Ishikawa (cell line): ENCODE data around the gene USP40.

Experiments used
- CEBPB ChIP-seq: IDR thresholded peaks from 2 replicates; pipeline ENCODE4 v1.6.1; 2012
- CREB1 ChIP-seq: IDR thresholded peaks from 2 replicates; pipeline ENCODE4 v1.6.1; 2012; ENCODE audit warnings: low read depth
- EGR1 ChIP-seq: IDR thresholded peaks from 2 replicates; pipeline ENCODE4 v1.6.1; 2012
- EP300 ChIP-seq: IDR thresholded peaks from 2 replicates; pipeline ENCODE4 v1.6.1; 2012; ENCODE audit warnings: borderline replicate concordance
- FOXM1 ChIP-seq: IDR thresholded peaks from 2 replicates; pipeline ENCODE4 v1.6.1; 2012; ENCODE audit warnings: low read depth, borderline replicate concordance
- MAX ChIP-seq: IDR thresholded peaks from 2 replicates; pipeline ENCODE4 v1.6.1; 2012
- NFIC ChIP-seq: IDR thresholded peaks from 2 replicates; pipeline ENCODE4 v1.6.1; 2012
- RAD21 ChIP-seq: IDR thresholded peaks from 2 replicates; pipeline ENCODE4 v1.6.1; 2012; ENCODE audit warnings: low read depth
- TAF1 ChIP-seq: IDR thresholded peaks from 2 replicates; pipeline ENCODE4 v1.6.1; 2012; ENCODE audit warnings: low read depth, mild to moderate bottlenecking
- TCF12 ChIP-seq: IDR thresholded peaks from 2 replicates; pipeline ENCODE4 v1.6.1; 2012; ENCODE audit warnings: low read depth
- TEAD4 ChIP-seq: IDR thresholded peaks from 2 replicates; pipeline ENCODE4 v1.6.1; 2012
- YY1 ChIP-seq: IDR thresholded peaks from 2 replicates; pipeline ENCODE4 v1.6.1; 2012; ENCODE audit warnings: low read depth
- ZBTB7A ChIP-seq: IDR thresholded peaks from 2 replicates; pipeline ENCODE4 v1.6.1; 2012; ENCODE audit warnings: low read depth
- TF ChIP-seq, protein P1 (sequence below): IDR thresholded peaks from 2 replicates; pipeline ENCODE4 v1.6.1; 2012
- TF ChIP-seq, protein P2 (sequence below): IDR thresholded peaks from 2 replicates; pipeline ENCODE4 v1.6.1; 2012; ENCODE audit warnings: low read depth, mild to moderate bottlenecking

The USP40 gene

DNA sequence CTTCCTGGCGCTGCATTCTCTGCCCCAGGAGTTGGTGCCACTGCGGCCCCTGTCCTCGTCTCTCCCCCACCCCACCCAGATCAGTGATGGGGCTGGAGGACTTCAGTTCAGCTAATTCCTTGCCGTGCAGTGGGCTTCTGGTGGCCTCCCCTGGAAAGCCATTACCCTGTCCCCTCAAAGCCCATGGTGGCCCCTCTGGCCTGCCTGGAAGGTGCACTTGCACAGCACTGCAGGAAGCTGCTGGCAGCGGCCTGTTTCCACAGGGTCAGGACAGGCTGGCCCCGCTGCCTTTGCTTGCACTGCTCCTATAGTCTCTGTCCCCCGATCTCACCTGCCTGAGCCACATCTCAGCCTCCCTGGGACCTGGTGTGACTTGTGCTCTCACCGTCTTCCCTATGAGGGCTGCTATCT lies 105.1 kb downstream of the USP40 start:
- TF ChIP-seq TEAD4 (no peak), MAX (no peak), NFIC (no peak), EP300 (no peak), FOXM1 (no peak), YY1 (no peak), CEBPB (no peak), RAD21 (no peak), CREB1 (no peak), ZBTB7A (no peak), EGR1 (no peak), TCF12 (no peak), TAF1 (no peak)
- TF ChIP-seq, protein P1, sequence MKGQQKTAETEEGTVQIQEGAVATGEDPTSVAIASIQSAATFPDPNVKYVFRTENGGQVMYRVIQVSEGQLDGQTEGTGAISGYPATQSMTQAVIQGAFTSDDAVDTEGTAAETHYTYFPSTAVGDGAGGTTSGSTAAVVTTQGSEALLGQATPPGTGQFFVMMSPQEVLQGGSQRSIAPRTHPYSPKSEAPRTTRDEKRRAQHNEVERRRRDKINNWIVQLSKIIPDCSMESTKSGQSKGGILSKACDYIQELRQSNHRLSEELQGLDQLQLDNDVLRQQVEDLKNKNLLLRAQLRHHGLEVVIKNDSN, result no peak
- TF ChIP-seq, protein P2, sequence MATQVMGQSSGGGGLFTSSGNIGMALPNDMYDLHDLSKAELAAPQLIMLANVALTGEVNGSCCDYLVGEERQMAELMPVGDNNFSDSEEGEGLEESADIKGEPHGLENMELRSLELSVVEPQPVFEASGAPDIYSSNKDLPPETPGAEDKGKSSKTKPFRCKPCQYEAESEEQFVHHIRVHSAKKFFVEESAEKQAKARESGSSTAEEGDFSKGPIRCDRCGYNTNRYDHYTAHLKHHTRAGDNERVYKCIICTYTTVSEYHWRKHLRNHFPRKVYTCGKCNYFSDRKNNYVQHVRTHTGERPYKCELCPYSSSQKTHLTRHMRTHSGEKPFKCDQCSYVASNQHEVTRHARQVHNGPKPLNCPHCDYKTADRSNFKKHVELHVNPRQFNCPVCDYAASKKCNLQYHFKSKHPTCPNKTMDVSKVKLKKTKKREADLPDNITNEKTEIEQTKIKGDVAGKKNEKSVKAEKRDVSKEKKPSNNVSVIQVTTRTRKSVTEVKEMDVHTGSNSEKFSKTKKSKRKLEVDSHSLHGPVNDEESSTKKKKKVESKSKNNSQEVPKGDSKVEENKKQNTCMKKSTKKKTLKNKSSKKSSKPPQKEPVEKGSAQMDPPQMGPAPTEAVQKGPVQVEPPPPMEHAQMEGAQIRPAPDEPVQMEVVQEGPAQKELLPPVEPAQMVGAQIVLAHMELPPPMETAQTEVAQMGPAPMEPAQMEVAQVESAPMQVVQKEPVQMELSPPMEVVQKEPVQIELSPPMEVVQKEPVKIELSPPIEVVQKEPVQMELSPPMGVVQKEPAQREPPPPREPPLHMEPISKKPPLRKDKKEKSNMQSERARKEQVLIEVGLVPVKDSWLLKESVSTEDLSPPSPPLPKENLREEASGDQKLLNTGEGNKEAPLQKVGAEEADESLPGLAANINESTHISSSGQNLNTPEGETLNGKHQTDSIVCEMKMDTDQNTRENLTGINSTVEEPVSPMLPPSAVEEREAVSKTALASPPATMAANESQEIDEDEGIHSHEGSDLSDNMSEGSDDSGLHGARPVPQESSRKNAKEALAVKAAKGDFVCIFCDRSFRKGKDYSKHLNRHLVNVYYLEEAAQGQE, result no peak

DNA sequence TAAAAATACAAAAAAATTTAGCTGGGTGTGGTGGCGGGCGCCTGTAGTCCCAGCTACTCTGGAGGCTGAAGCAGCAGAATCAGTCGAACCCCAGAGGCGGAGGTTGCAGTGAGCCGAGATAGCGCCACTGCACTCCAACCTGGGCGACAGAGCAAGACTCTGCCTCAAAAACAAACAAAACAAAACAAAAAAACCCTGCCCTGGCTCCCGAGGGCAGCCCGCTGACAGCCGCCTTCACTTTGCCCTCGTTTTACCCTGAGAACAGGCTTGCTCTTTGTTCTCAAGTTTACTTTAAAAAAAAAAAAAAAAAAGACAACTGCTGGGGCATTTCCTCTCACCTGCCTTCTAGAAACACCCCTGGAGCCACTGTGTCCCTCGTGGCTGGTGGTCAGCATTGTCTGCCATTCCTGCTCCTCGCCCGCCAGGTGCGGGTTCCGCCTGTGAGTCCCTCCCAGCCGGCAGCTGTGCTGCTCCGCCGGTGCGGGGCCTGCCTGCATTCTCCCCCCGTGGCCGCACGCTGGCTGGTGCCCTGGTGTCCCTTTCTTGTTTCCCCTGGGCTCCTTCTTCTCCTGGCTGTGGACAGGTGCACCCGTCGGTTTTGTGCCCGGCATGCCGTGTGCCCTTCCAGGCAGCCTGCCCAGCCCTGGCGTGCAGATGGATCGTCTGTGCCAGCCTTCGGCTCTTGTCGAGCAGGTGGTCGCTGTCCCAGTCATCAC lies 105.7 kb downstream of the USP40 start:
- no peak for TF ChIP-seq NFIC
- no peak for TF ChIP-seq ZBTB7A
- no peak for TF ChIP-seq EGR1
- TF ChIP-seq YY1, result no peak
- no peak for TF ChIP-seq TCF12
- TF ChIP-seq, protein P1, result no peak
- no peak for TF ChIP-seq TEAD4
- TF ChIP-seq MAX, result no peak
- no peak for TF ChIP-seq RAD21
- no peak for TF ChIP-seq EP300
- no peak for TF ChIP-seq CREB1
- no peak for TF ChIP-seq FOXM1

- no peak for TF ChIP-seq FOXM1
- no peak for TF ChIP-seq TAF1
- TF ChIP-seq MAX, result no peak
- TF ChIP-seq CEBPB, result no peak
- TF ChIP-seq CREB1, result no peak
- no peak for TF ChIP-seq NFIC
- TF ChIP-seq, protein P1, result no peak
- TF ChIP-seq EP300, result no peak
- no peak for TF ChIP-seq TCF12
- no peak for TF ChIP-seq YY1
- TF ChIP-seq EGR1, result no peak
- no peak for TF ChIP-seq RAD21
- no peak for TF ChIP-seq TEAD4
- no peak for TF ChIP-seq ZBTB7A
- TF ChIP-seq, protein P2, result no peak
These were observed 107.2 kb downstream of the USP40 start for GRCh38 chr2:233459426-233459825.

DNA sequence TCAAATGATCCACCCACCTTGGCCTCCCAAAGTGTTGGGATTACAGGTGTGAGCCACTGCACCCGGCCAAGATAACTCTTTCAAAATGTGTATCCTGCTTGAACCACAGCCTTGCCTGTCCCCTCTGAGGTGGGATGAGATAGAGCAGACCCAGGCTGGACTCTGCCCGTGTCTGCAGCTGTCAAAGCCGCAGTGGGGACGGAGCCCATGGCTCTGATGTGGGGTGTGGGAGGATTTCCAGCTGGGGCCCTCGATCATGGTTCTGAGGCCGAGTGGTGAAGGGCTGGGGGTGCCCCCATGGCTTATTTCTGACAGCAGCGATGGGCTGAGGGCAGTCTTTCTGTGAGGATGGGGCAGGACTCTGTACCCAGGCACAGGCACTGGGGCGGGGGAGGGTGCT lies 107.8 kb downstream of the USP40 start:
- TF ChIP-seq CEBPB (no peak), TCF12 (no peak), ZBTB7A (no peak), RAD21 (no peak), TEAD4 (no peak)

DNA sequence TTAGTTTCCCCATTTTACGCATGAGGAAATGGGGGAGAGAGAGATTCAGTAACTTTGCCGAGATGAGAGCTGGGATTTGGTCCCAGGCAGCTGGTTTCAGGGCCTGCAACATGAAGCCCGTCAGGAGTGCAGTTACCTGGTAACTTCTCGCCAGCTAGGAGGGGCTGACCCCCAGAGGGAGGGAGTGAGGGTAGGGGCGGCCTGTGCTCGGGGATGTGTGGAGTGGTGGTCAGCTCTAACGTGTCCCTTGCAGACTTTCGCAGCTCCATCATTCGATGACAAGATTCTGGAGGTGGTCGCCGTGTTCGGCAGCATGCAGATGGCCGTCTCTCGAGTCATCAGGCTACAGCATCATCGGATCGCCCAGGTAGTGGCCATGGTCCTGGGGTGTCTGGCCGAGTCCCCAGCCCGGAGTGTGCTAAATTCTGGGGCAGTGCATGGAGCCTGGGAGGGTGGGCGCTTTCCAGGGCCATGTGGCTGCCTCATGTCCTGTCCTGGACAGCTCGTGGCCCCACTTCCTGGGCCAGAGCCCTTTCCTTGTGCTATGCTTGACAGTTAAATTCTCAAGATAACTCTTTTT lies 108.5 kb downstream of the USP40 start:
- TF ChIP-seq TEAD4 (no peak), CREB1 (no peak), MAX (no peak), EP300 (no peak), TAF1 (no peak), CEBPB (no peak), FOXM1 (no peak), NFIC (no peak), EGR1 (no peak), TCF12 (no peak)
- TF ChIP-seq, protein P2, result no peak
- TF ChIP-seq, protein P1, result no peak
